DOHH2 (cell line): ENCODE results near the gene GALK2.

ENCODE experiments used
- CTCF ChIP-seq: fragments of 200-600 bp; sonication (generic); IDR thresholded peaks from one replicate; pipeline ENCODE4 v1.5.1; 2014; ENCODE audit warnings: antibody characterized with exemption, mild to moderate bottlenecking, low read depth, low read length; ENCODE audit not compliant: poor library complexity, severe bottlenecking
- EZH2phosphoT487 ChIP-seq: fragments of 200-600 bp; sonication (generic); IDR thresholded peaks from 2 replicates; pipeline ENCODE4 v1.6.1; 2017; ENCODE audit warnings: borderline replicate concordance, mild to moderate bottlenecking, antibody characterized with exemption, low read length, moderate library complexity, mixed read lengths

GRCh38 chr15:49190586-49190985 is 20.5 kb downstream of the GALK2 start:
- TF ChIP-seq CTCF (no peak), EZH2phosphoT487 (no peak)
